Sigmoid colon (tissue), 7 donors: Measurements from ENCODE around the gene SPACA9. TPM values are rescaled to one million over a fixed set of nuclear protein-coding genes. Genes with fewer than 3 reads are reported as not detected.

ENCODE experiments used
- DNase-seq: peaks from one replicate; pipeline ENCODE4 v3.0.0-alpha.2; 2019
- H3K27ac ChIP-seq, 4 donors: fragments of 200-600 bp; sonication (generic); one replicate each; pipeline ENCODE4 v1.5.1; 2016 to 2019; ENCODE audit warnings: mild to moderate bottlenecking in 1 of 4
- H3K27me3 ChIP-seq, 3 donors: fragments of 200-600 bp; sonication (generic); one replicate each; pipeline ENCODE4 v1.5.1; 2019; ENCODE audit warnings: mild to moderate bottlenecking in 1 of 3
- H3K36me3 ChIP-seq, 4 donors: fragments of 200-600 bp; sonication (generic); one replicate each; pipeline ENCODE4 v1.5.1; 2016 to 2019
- H3K4me1 ChIP-seq, 4 donors: fragments of 200-600 bp; sonication (generic); one replicate each; pipeline ENCODE4 v1.5.1; 2017 to 2019
- H3K4me3 ChIP-seq, 4 donors: fragments of 200-600 bp; sonication (generic); one replicate each; pipeline ENCODE4 v1.5.1; 2017 to 2019; ENCODE audit warnings: mild to moderate bottlenecking in 2 of 4, moderate library complexity in 1 of 4
- H3K9me3 ChIP-seq, 4 donors: fragments of 200-600 bp in 3 of 4; sonication (generic) in 3 of 4; one replicate each; pipeline versions ENCODE4 v1.5.1 to v1.6.1; 2013 to 2019
- CTCF ChIP-seq, 4 experiments: fragments of 450-650 bp in 3 of 4; fragments of 200-600 bp in 1 of 4; IDR thresholded peaks; one replicate each; pipeline ENCODE4 v1.5.1; 2016 to 2019; ENCODE audit warnings: antibody characterized with exemption in 4 of 4, mild to moderate bottlenecking in 3 of 4, moderate library complexity in 2 of 4
- EP300 ChIP-seq, 4 donors: sonication (generic); formaldehyde crosslinking; IDR thresholded peaks; one replicate each; pipeline ENCODE4 v1.6.1; 2017; ENCODE audit warnings: antibody characterized with exemption in 4 of 4
- POLR2A ChIP-seq, 2 donors: fragments of 450-650 bp; IDR thresholded peaks; one replicate each; pipeline ENCODE4 v1.6.1; 2016; ENCODE audit warnings: antibody characterized with exemption in 2 of 2, mild to moderate bottlenecking in 2 of 2, moderate library complexity in 2 of 2
- POLR2AphosphoS5 ChIP-seq, 4 donors: sonication (generic); formaldehyde crosslinking; IDR thresholded peaks; one replicate each; pipeline ENCODE4 v1.6.1; 2017; ENCODE audit warnings: antibody characterized with exemption in 4 of 4
- WGBS, 2 donors: extraction: QIAGEN DNeasy Blood & Tissue Kit; methylation state at CpG; one replicate each; pipeline ENCODE4 v1.1.7; 2013; 5-methylcytosine and 5-hydroxymethylcytosine counted together
- intact Hi-C: fragments of 100-400 bp; cut with DNase I; formaldehyde crosslinking; loops from one replicate; pipeline ENCODE4 v1.15.1; 2023
- polyA plus RNA-seq, 3 donors: library from polyadenylated mRNA; stranded (reverse); fragments of 200-250 nt; gene quantifications; one replicate each; pipeline ENCODE4 v1.2.3, GENCODE V29; 2013
- total RNA-seq, 4 donors: library from RNA; depleted of rRNA; stranded (reverse); fragments of >200 nt; gene quantifications; one replicate each; pipeline ENCODE4 v1.1.0, GENCODE V29; 2016
- donor health status: healthy with polysubstance abuse.
- donor health status: Bipolar disorder and iron deficiency.
- donor health status: healthy.

SPACA9 gene
- total and polyA plus RNA-seq, 7 donors: 0.69 to 14.0 (median 4.3) TPM

GRCh38 chr9:132866898-132867297 is 11.8 kb upstream of the SPACA9 start:
- peaks cover 0 to 24% (median 2%) of the 10 kb centered on the region in 4 donors for H3K4me1 ChIP-seq
- WGBS, 2 donors: 82 to 88% methylated on average over 8 of the region's 8 CpGs
- intact Hi-C loops: no loop called here
- H3K27me3 ChIP-seq: no peaks in the 10 kb centered on the region
- TF ChIP-seq POLR2AphosphoS5 (IDR thresholded peaks at IDR 0.05) (no peak), EP300 (IDR thresholded peaks at IDR 0.05) (no peak)
- H3K9me3 ChIP-seq: no peaks in the 10 kb centered on the region
- H3K27ac ChIP-seq: no peak overlapping the region
- H3K4me3 ChIP-seq: no peak overlapping the region
- no peaks in the 10 kb centered on the region for H3K36me3 ChIP-seq
- no peak for DNase-seq

DNA sequence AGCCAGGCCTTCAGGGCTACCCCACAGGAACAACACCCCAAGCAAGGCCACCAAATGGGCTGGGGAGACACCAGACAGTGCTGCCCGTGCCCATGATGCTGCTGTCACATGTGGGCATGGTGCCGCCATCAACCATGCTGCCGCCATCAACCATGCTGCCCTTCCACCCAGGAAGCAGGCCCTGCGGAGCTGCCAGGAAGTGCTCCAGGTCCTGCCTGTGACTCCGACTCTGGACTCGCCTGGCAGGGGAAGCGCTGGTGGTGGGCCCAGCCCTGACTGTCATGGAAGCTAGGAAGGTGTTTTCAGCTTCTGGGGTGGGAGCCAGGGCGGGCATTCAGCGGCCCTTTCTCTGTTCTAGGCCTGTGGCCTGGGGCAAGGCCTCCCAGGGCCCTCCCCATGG is 9.4 kb upstream of the SPACA9 start:
- Histone ChIP-seq H3K9me3 (no peaks in the 10 kb centered on the region), H3K36me3 (no peaks in the 10 kb centered on the region), H3K27me3 (no peaks in the 10 kb centered on the region), H3K4me3 (no peak overlapping the region), H3K27ac (no peak overlapping the region), H3K4me1 (peaks cover 0 to 25% (median 2%) of the 10 kb centered on the region in 4 donors)
- intact Hi-C loops: no loop called here
- DNase-seq: no peak
- 96% methylated on average over 9 of the region's 9 CpGs for WGBS, 2 donors
- TF ChIP-seq POLR2A (IDR thresholded peaks at IDR 0.05) (no peak), EP300 (IDR thresholded peaks at IDR 0.05) (no peak), POLR2AphosphoS5 (IDR thresholded peaks at IDR 0.05) (no peak)

DNA sequence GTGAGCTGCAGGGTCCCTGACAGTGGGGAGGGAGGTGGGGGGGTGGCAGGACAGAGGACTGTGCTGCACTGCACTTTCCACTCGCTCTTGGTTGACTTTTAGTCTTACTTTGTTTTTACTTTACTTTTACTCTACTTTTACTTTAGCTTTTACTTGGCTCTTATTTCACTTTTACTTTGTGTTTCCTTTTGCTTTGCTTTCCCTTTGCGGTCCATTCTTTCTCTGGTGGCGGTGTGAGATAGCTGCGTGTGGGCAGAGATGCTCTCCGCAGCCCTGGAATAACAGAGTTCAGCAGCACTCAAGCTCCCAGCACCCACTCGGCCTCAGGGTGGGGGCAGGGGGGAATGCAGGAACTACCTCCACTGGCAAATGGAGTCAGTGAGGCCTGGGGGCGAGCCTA is 5.3 kb upstream of the SPACA9 start:
- no peaks in the 10 kb centered on the region for H3K27me3 ChIP-seq
- H3K27ac ChIP-seq: no peak overlapping the region
- peaks cover 0 to 33% (median 5%) of the 10 kb centered on the region in 4 donors for H3K4me1 ChIP-seq
- no peaks in the 10 kb centered on the region for H3K9me3 ChIP-seq
- DNase-seq: no peak
- intact Hi-C loops: no loop called here
- H3K4me3 ChIP-seq: no peak overlapping the region
- TF ChIP-seq POLR2AphosphoS5 (IDR thresholded peaks at IDR 0.05) (no peak), CTCF (IDR thresholded peaks at IDR 0.05) (no peak), EP300 (IDR thresholded peaks at IDR 0.05) (no peak), POLR2A (IDR thresholded peaks at IDR 0.05) (no peak)
- 70 to 84% methylated on average over 7 of the region's 7 CpGs for WGBS, 2 donors
- H3K36me3 ChIP-seq: no peaks in the 10 kb centered on the region

GRCh38 chr9:132875159-132875558 is 3.5 kb upstream of the SPACA9 start:
- 78 to 83% methylated on average over 5 of the region's 5 CpGs for WGBS, 2 donors
- no peak for TF ChIP-seq POLR2AphosphoS5 (IDR thresholded peaks at IDR 0.05)
- no peak for TF ChIP-seq CTCF (IDR thresholded peaks at IDR 0.05)
- TF ChIP-seq EP300 (IDR thresholded peaks at IDR 0.05): no peak
- no peak for TF ChIP-seq POLR2A (IDR thresholded peaks at IDR 0.05)

GRCh38 chr9:132876849-132877248 is 1.8 kb upstream of the SPACA9 start:
- no peaks in the 10 kb centered on the region for H3K36me3 ChIP-seq
- H3K4me1 ChIP-seq: peaks cover 0 to 14% (median 2%) of the 10 kb centered on the region in 4 donors
- WGBS, 2 donors: 90 to 96% methylated on average over 3 of the region's 3 CpGs
- no peaks in the 10 kb centered on the region for H3K27me3 ChIP-seq
- DNase-seq: no peak
- H3K27ac ChIP-seq: no peak overlapping the region
- no peaks in the 10 kb centered on the region for H3K9me3 ChIP-seq
- TF ChIP-seq EP300 (IDR thresholded peaks at IDR 0.05) (no peak), CTCF (IDR thresholded peaks at IDR 0.05) (no peak), POLR2AphosphoS5 (IDR thresholded peaks at IDR 0.05) (no peak), POLR2A (IDR thresholded peaks at IDR 0.05) (no peak)
- intact Hi-C loops: loop anchor here (5.0 kb wide), 1 partner anchor 65 kb away; the partner anchor contains the start of gene TSC1
- H3K4me3 ChIP-seq: no peak overlapping the region

More at GRCh38 chr9:132875159-132875558, 3.5 kb upstream of the SPACA9 start:
- Histone ChIP-seq H3K27ac (no peak overlapping the region), H3K27me3 (no peaks in the 10 kb centered on the region), H3K4me3 (no peak overlapping the region), H3K4me1 (peaks cover 0 to 31% (median 4%) of the 10 kb centered on the region in 4 donors), H3K9me3 (no peaks in the 10 kb centered on the region), H3K36me3 (no peaks in the 10 kb centered on the region)
- no peak for DNase-seq
- intact Hi-C loops: loop anchor here (5.0 kb wide), 1 partner anchor 67 kb away; the partner anchor contains the start of gene TSC1

- TF ChIP-seq CTCF (IDR thresholded peaks at IDR 0.05) (no peak), EP300 (IDR thresholded peaks at IDR 0.05) (no peak), POLR2A (IDR thresholded peaks at IDR 0.05) (no peak), POLR2AphosphoS5 (IDR thresholded peaks at IDR 0.05) (no peak)
- no peak for DNase-seq
- WGBS, 2 donors: 50 to 55% methylated on average over 14 of the region's 14 CpGs
- Histone ChIP-seq H3K27me3 (no peaks in the 10 kb centered on the region), H3K36me3 (no peaks in the 10 kb centered on the region), H3K9me3 (no peaks in the 10 kb centered on the region), H3K4me3 (peak overlapping the region; percentile 78 to 85 (median 82)), H3K27ac (peak overlapping the region in 3 of 4 donors; percentile 87 to 90 (median 88)), H3K4me1 (peaks cover 0 to 12% (median 2%) of the 10 kb centered on the region in 4 donors)
- intact Hi-C loops: loop anchor here (5.0 kb wide), 1 partner anchor 65 kb away; the partner anchor contains the start of gene TSC1
Measured at GRCh38 chr9:132877458-132877823, 1.3 kb upstream of the SPACA9 start.
